Measurements from ENCODE around the gene SMYD3.

DNA sequence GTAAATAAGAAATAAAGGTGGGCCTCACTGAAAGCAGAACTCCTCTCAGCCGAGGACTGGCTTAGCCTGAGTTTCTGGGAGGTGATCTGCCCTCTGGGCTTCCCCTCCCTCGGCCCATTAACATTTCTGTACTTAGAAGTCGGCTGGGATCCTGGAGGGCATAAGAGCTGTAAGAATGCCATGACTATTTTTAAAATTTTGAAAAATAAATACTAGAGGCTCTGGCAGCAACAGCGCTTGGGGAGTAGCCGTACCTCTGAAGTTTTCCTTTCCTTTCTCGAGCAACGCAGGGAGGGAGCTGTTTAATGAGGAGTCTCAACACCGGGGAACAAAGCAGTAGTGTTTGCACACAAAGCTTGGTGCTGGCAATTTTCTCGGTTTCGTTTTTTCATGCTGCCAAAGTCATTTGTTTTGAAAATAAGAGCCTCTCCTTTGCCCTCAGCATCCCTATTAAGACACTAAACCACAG lies 498.7 kb downstream of the SMYD3 start:
- no peak for TF ChIP-seq EGR1 (conservative IDR thresholded peaks at IDR 0.05)
- TF ChIP-seq, protein P1, sequence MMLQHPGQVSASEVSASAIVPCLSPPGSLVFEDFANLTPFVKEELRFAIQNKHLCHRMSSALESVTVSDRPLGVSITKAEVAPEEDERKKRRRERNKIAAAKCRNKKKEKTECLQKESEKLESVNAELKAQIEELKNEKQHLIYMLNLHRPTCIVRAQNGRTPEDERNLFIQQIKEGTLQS (IDR thresholded peaks at IDR 0.05): no peak
- TF ChIP-seq, protein P1 (CRISPR knock-in tag; conservative IDR thresholded peaks at IDR 0.05): no peak
- TF ChIP-seq POLR2B (IDR thresholded peaks at IDR 0.05; ENCODE audit: low read depth, partially characterized antibody): no peak
- no peak for TF ChIP-seq ZBTB7A (IDR thresholded peaks at IDR 0.05; ENCODE audit: borderline replicate concordance, control insufficient read depth, low read depth, low read length)
- no peak for TF ChIP-seq GABPA (tag; conservative IDR thresholded peaks at IDR 0.05; ENCODE audit: low read depth)
- TF ChIP-seq, protein P2, sequence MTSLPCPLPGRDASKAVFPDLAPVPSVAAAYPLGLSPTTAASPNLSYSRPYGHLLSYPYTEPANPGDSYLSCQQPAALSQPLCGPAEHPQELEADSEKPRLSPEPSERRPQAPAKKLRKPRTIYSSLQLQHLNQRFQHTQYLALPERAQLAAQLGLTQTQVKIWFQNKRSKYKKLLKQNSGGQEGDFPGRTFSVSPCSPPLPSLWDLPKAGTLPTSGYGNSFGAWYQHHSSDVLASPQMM (CRISPR knock-in tag; IDR thresholded peaks at IDR 0.05): no peak

All from K562 (cell line).